H1 (cell line): ENCODE data around the gene OR2V1. TPM values are rescaled to one million over a fixed set of nuclear protein-coding genes. Genes with fewer than 3 reads are reported as not detected.

Source experiments
- CTCF ChIA-PET: fragments of 300-600 bp; sonication (Branson Sonifier 250); formaldehyde crosslinking; loops from one replicate; lab custom pipeline; 2021; ENCODE audit not compliant: partially characterized antibody; lab: Charles Lee
- POLR2A ChIA-PET: fragments of 300-600 bp; sonication (Branson Sonifier 250); formaldehyde crosslinking; loops from one replicate; lab custom pipeline; 2021; ENCODE audit warnings: inconsistent platforms; ENCODE audit not compliant: partially characterized antibody; lab: Charles Lee
- DNase-seq, 2 experiments: peaks; one replicate each; pipeline versions ENCODE4 v3.0.0 to v3.0.0-alpha.2; 2010 to 2022; ENCODE audit warnings: low spot score in 2 of 2, low read depth in 1 of 2, mixed read lengths in 1 of 2
- FAIRE-seq: peaks from 2 replicates; lab custom pipeline; 2011; peaks lifted over from hg19 to GRCh38; lab: Jason Lieb, UNC
- H2AFZ ChIP-seq: 2 replicates; pipeline ENCODE4 v1.8.1; 2012; ENCODE audit warnings: low read length, inconsistent platforms
- H2AK5ac ChIP-seq: 2 replicates; pipeline ENCODE4 v1.6.1; 2013; ENCODE audit warnings: low read depth, low read length
- H2BK120ac ChIP-seq: replicated peaks from 2 replicates; pipeline ENCODE3; 2013; ENCODE audit warnings: low read depth, low read length, inconsistent platforms
- H2BK12ac ChIP-seq: 2 replicates; pipeline ENCODE4 v1.6.1; 2013; ENCODE audit warnings: low read depth, low read length
- H2BK15ac ChIP-seq: 2 replicates; pipeline ENCODE4 v1.6.1; 2013; ENCODE audit warnings: low read length
- H2BK20ac ChIP-seq: 2 replicates; pipeline ENCODE4 v1.6.1; 2013; ENCODE audit warnings: low read length
- H2BK5ac ChIP-seq: 2 replicates; pipeline ENCODE4 v1.6.1; 2013; ENCODE audit warnings: low read depth, low read length
- H3K14ac ChIP-seq: 2 replicates; pipeline ENCODE4 v1.6.1; 2013; ENCODE audit warnings: inconsistent platforms; ENCODE audit not compliant: insufficient read length
- H3K18ac ChIP-seq: 2 replicates; pipeline ENCODE4 v1.6.1; 2013; ENCODE audit warnings: low read length; ENCODE audit errors: extremely low read depth
- H3K23ac ChIP-seq: 2 replicates; pipeline ENCODE4 v1.6.1; 2013; ENCODE audit warnings: inconsistent platforms; ENCODE audit not compliant: insufficient read length
- H3K23me2 ChIP-seq: 2 replicates; pipeline ENCODE4 v1.6.1; 2013; ENCODE audit warnings: low read depth, low read length
- H3K27ac ChIP-seq: 2 replicates; pipeline ENCODE4 v1.6.1; 2011; ENCODE audit warnings: low read depth, low read length, inconsistent platforms
- H3K27me3 ChIP-seq, 4 experiments: replicated peaks in 1 of 4; 1 replicate in 1 of 4; 2 replicates in 3 of 4; pipeline versions ENCODE4 v1.6.1 to v1.8.1; 2011 to 2013; ENCODE audit warnings: low read length in 3 of 4, mild to moderate bottlenecking in 3 of 4, inconsistent platforms in 2 of 4, mixed read lengths in 2 of 4, moderate library complexity in 1 of 4; ENCODE audit not compliant: control insufficient read depth in 3 of 4, insufficient read depth in 3 of 4; ENCODE audit errors: extremely low read depth in 1 of 4
- H3K36me3 ChIP-seq, 4 experiments: 2 replicates each; pipeline versions ENCODE4 v1.6.1 to v1.8.1; 2011 to 2013; ENCODE audit warnings: mild to moderate bottlenecking in 4 of 4, low read length in 3 of 4, moderate library complexity in 2 of 4, control low read depth in 1 of 4, inconsistent platforms in 1 of 4; ENCODE audit not compliant: insufficient read depth in 4 of 4, control insufficient read depth in 2 of 4
- H3K4ac ChIP-seq: replicated peaks from 2 replicates; pipeline ENCODE3; 2013; ENCODE audit warnings: low read length, low read depth, mixed read lengths, inconsistent platforms; ENCODE audit not compliant: insufficient read length
- H3K4me1 ChIP-seq, 4 experiments: replicated peaks in 1 of 4; 1 replicate in 1 of 4; 2 replicates in 3 of 4; pipeline versions ENCODE4 v1.6.1 to v1.8.1; 2011 to 2013; ENCODE audit warnings: low read length in 3 of 4, inconsistent platforms in 2 of 4, mixed read lengths in 1 of 4; ENCODE audit not compliant: insufficient read depth in 4 of 4, control insufficient read depth in 3 of 4
- H3K4me2 ChIP-seq, 2 experiments: 2 replicates each; pipeline versions ENCODE4 v1.6.1 to v1.8.1; 2011 to 2013; ENCODE audit warnings: low read depth in 2 of 2, low read length in 2 of 2, control low read depth in 1 of 2, inconsistent platforms in 1 of 2, mild to moderate bottlenecking in 1 of 2; ENCODE audit not compliant: insufficient read depth in 1 of 2
- H3K4me3 ChIP-seq, 4 experiments: fragments of 200-600, 300-600 bp in 1 of 4; sonication (generic), shearing (Covaris generic), sonication (Bioruptor Twin) in 1 of 4; 2 replicates each; pipeline versions ENCODE4 v1.5.1 to v1.8.1; 2011 to 2016; ENCODE audit warnings: low read length in 4 of 4, low read depth in 3 of 4, control low read depth in 2 of 4, inconsistent platforms in 2 of 4, mild to moderate bottlenecking in 2 of 4, mixed read lengths in 1 of 4, moderate library complexity in 1 of 4; ENCODE audit not compliant: insufficient read depth in 2 of 4; ENCODE audit errors: extremely low read depth in 1 of 4
- H3K56ac ChIP-seq: replicated peaks from 2 replicates; pipeline ENCODE3; 2013; ENCODE audit warnings: low read depth, mild to moderate bottlenecking, mixed read lengths, low read length, inconsistent platforms; ENCODE audit not compliant: insufficient read length
- H3K79me1 ChIP-seq: 2 replicates; pipeline ENCODE4 v1.6.1; 2013; ENCODE audit warnings: low read depth, low read length, control low read depth
- H3K79me2 ChIP-seq, 2 experiments: 2 replicates each; pipeline versions ENCODE4 v1.6.1 to v1.8.1; 2012 to 2013; ENCODE audit warnings: low read length in 2 of 2, mild to moderate bottlenecking in 2 of 2, inconsistent platforms in 1 of 2; ENCODE audit not compliant: insufficient read depth in 2 of 2, control insufficient read depth in 1 of 2
- H3K9ac ChIP-seq, 4 experiments: replicated peaks in 1 of 4; 1 replicate in 1 of 4; 2 replicates in 3 of 4; pipeline versions ENCODE4 v1.6.1 to v1.8.1; 2011 to 2013; ENCODE audit warnings: low read depth in 3 of 4, low read length in 3 of 4, control low read depth in 2 of 4, mild to moderate bottlenecking in 2 of 4, moderate library complexity in 2 of 4, inconsistent platforms in 1 of 4; ENCODE audit errors: extremely low read depth in 1 of 4
- H3K9me3 ChIP-seq, 2 experiments: 2 replicates each; pipeline versions ENCODE4 v1.6.1 to v1.8.1; 2012 to 2013; ENCODE audit warnings: mild to moderate bottlenecking in 2 of 2, moderate library complexity in 2 of 2, control low read depth in 1 of 2, inconsistent platforms in 1 of 2, low read depth in 1 of 2, low read length in 1 of 2, mixed read lengths in 1 of 2; ENCODE audit not compliant: insufficient read depth in 2 of 2
- H4K20me1 ChIP-seq, 2 experiments: replicated peaks in 1 of 2; 2 replicates each; pipeline versions ENCODE3 to v1.8.1; 2011 to 2013; ENCODE audit warnings: inconsistent platforms in 2 of 2, low read length in 2 of 2, mild to moderate bottlenecking in 1 of 2; ENCODE audit not compliant: insufficient read depth in 2 of 2, control insufficient read depth in 1 of 2
- H4K5ac ChIP-seq: 2 replicates; pipeline ENCODE4 v1.6.1; 2013; ENCODE audit warnings: low read length, low read depth, mixed read lengths, inconsistent platforms; ENCODE audit not compliant: insufficient read length
- H4K8ac ChIP-seq: 2 replicates; pipeline ENCODE4 v1.8.0; 2013; ENCODE audit warnings: mild to moderate bottlenecking, moderate library complexity, low read length, inconsistent platforms; ENCODE audit not compliant: insufficient read depth; ENCODE audit errors: extremely low read depth
- H4K91ac ChIP-seq: replicated peaks from 2 replicates; pipeline ENCODE3; 2013; ENCODE audit warnings: low read length, mixed read lengths, inconsistent platforms; ENCODE audit not compliant: insufficient read length
- CHD1 ChIP-seq: IDR thresholded peaks from 2 replicates; pipeline ENCODE4 v1.6.1; 2012; ENCODE audit warnings: low read depth, low read length, improper control_type of control experiment
- HDAC6 ChIP-seq: IDR thresholded peaks from one replicate; pipeline ENCODE4 v1.7.1; 2012; ENCODE audit warnings: low read depth, mild to moderate bottlenecking, inconsistent platforms, low read length, moderate library complexity
- SRF ChIP-seq: IDR thresholded peaks from 2 replicates; pipeline ENCODE4 v1.6.1; 2011; ENCODE audit warnings: mild to moderate bottlenecking, low read depth, low read length, moderate library complexity
- USF2 ChIP-seq: IDR thresholded peaks from 2 replicates; pipeline ENCODE4 v1.6.1; 2011; ENCODE audit warnings: low read length, improper control_type of control experiment
- WGBS, 2 experiments: shearing (Covaris generic) in 1 of 2; methylation state at CpG; one replicate each; pipeline versions ENCODE4 v1.1.6 to v1.1.7; 2013 to 2015; ENCODE audit warnings: low lambda C conversion rate in 2 of 2, mixed read lengths in 2 of 2, inconsistent platforms in 1 of 2, low coverage in 1 of 2, missing lambda C conversion rate in 1 of 2; ENCODE audit not compliant: insufficient replicate concordance in 2 of 2, insufficient coverage in 1 of 2, insufficient read length in 1 of 2; ENCODE audit errors: extremely low coverage in 1 of 2, missing lambda C conversion rate in 1 of 2; 5-methylcytosine and 5-hydroxymethylcytosine counted together
- polyA plus RNA-seq, 7 experiments: library from polyadenylated mRNA; depleted of rRNA in 3 of 7; stranded (reverse) in 5 of 7; unstranded in 2 of 7; fragments of >200 nt in 5 of 7; fragments of 200-250 nt in 2 of 7; gene quantifications; 1 replicate in 5 of 7; 2 replicates in 1 of 7; 4 replicates in 1 of 7; pipeline versions ENCODE4 v1.2.1 to v1.2.3, GENCODE V29; 2011 to 2013; ENCODE audit warnings: missing spikeins in 2 of 7, mixed read lengths in 2 of 7
- total RNA-seq: library from RNA; stranded (reverse); fragmentation: NEBNext Ultra II Directional; extraction: Animal tissue kit (Norgen Biotek cat#: 25700); gene quantifications from 2 replicates; pipeline ENCODE4 v1.2.1, GENCODE V29; 2021

The OR2V1 gene
- total and polyA plus RNA-seq, 2 of the 8 experiments (the other 6 are each of a cell fraction or from before 2014, with no cell fraction given), result not detected

GRCh38 chr5:181152406-181152805 is 21.4 kb upstream of the OR2V1 start:
- Histone ChIP-seq H4K8ac (no peak overlapping the region), H3K79me2 (no peaks in the 10 kb centered on the region), H3K9me3 (no peaks in the 10 kb centered on the region), H3K27me3 (no peaks in the 10 kb centered on the region), H2AFZ (no peak overlapping the region), H3K36me3 (no peaks in the 10 kb centered on the region; a peak in 1 of 8 replicates), H3K4me2 (no peak overlapping the region), H4K5ac (no peak overlapping the region), H2BK20ac (no peak overlapping the region), H3K27ac (no peak overlapping the region), H2BK120ac (no peak overlapping the region), H3K4me3 (no peak overlapping the region), H2BK12ac (no peak overlapping the region), H3K23ac (no peak overlapping the region), H3K23me2 (no peaks in the 10 kb centered on the region), H3K14ac (no peak overlapping the region), H4K20me1 (no peaks in the 10 kb centered on the region), H3K9ac (no peak overlapping the region), H2BK5ac (no peak overlapping the region), H4K91ac (no peak overlapping the region), H3K4me1 (peaks cover 0 to 6% (median 1%) of the 10 kb centered on the region in 4 experiments; a peak in 4 of 7 replicates), H2AK5ac (no peak overlapping the region), H3K4ac (no peak overlapping the region), H3K56ac (no peak overlapping the region), H3K79me1 (no peaks in the 10 kb centered on the region), H3K18ac (no peak overlapping the region), H2BK15ac (no peak overlapping the region)
- ChIA-PET POLR2A (no interaction called here), CTCF (interaction anchor here (1.1 to 1.2 kb wide), 2 partner anchors 34 to 52 kb away, joined by 3 to 4 read pairs; no protein-coding TSS in a partner anchor)
- 84% methylated on average over 9 of the region's 9 CpGs; no CpG with 5 or more reads in 1 of the 2 experiments for WGBS, 2 experiments
- no peak for TF ChIP-seq CHD1
- no peak for TF ChIP-seq SRF
- TF ChIP-seq HDAC6, result no peak
- TF ChIP-seq USF2, result no peak
- no peak for FAIRE-seq
- DNase-seq, result no peak
